ENCODE results near the gene UBTF. TPM values are rescaled to one million over a fixed set of nuclear protein-coding genes. Genes with fewer than 3 reads are reported as not detected.

Gene UBTF
- total RNA-seq, 1 donor from 2014 or later, result 53.5 TPM

- Histone ChIP-seq H3K4me3 (no peak overlapping the region), H3K9me3 (no peaks in the 10 kb centered on the region), H3K27me3 (no peaks in the 10 kb centered on the region), H3K36me3 (peaks cover 0 to 56% of the 10 kb centered on the region in 2 donors), H3K4me1 (peaks cover 43% of the 10 kb centered on the region), H3K27ac (no peak overlapping the region)
- DNase-seq (ENCODE audit: extremely low spot score in 2 of 2), result no peak
- TF ChIP-seq POLR2A (IDR thresholded peaks at IDR 0.05) (no peak), CTCF (IDR thresholded peaks at IDR 0.05) (no peak), POLR2AphosphoS5 (IDR thresholded peaks at IDR 0.05; ENCODE audit: insufficient read depth in 1 of 2, low read depth in 1 of 2) (no peak)
- intact Hi-C loops (cut with DNase I), result loop anchor here (5.0 kb wide), 1 partner anchor 110 kb away; the partner anchor contains the start of gene SLC25A39
Observed at GRCh38 chr17:44212507-44213402, 6.7 kb downstream of the UBTF start.

GRCh38 chr17:44211281-44212265 lies 7.9 kb downstream of the UBTF start:
- Histone ChIP-seq H3K27me3 (no peaks in the 10 kb centered on the region), H3K4me1 (peaks cover 31% of the 10 kb centered on the region), H3K36me3 (peaks cover 0 to 68% of the 10 kb centered on the region in 2 donors), H3K9me3 (no peaks in the 10 kb centered on the region), H3K4me3 (no peak overlapping the region), H3K27ac (peak overlapping the region; percentile 66)
- DNase-seq (ENCODE audit: extremely low spot score in 2 of 2), result no peak
- intact Hi-C loops (cut with DNase I), result loop anchor here (5.0 kb wide), 1 partner anchor 111 kb away; the partner anchor contains the start of gene SLC25A39
- no peak for TF ChIP-seq POLR2A (IDR thresholded peaks at IDR 0.05)
- no peak for TF ChIP-seq POLR2AphosphoS5 (IDR thresholded peaks at IDR 0.05; ENCODE audit: insufficient read depth in 1 of 2, low read depth in 1 of 2)
- TF ChIP-seq CTCF (IDR thresholded peaks at IDR 0.05), result no peak

GRCh38 chr17:44210342-44211192 lies 8.9 kb downstream of the UBTF start:
- DNase-seq (ENCODE audit: extremely low spot score in 2 of 2), result no peak
- H3K36me3 ChIP-seq, result peaks cover 0 to 61% of the 10 kb centered on the region in 2 donors
- no peaks in the 10 kb centered on the region for H3K9me3 ChIP-seq
- intact Hi-C loops (cut with DNase I), result loop anchor here (5.0 kb wide), 1 partner anchor 112 kb away; the partner anchor contains the start of gene SLC25A39
- no peaks in the 10 kb centered on the region for H3K27me3 ChIP-seq
- peak overlapping the region; percentile 66 for H3K27ac ChIP-seq
- peaks cover 27% of the 10 kb centered on the region for H3K4me1 ChIP-seq
- peak overlapping the region in 1 of 2 donors; percentile 17 for H3K4me3 ChIP-seq
- TF ChIP-seq CTCF (IDR thresholded peaks at IDR 0.05), result peak; percentile 96 to 98 (median 98)
- no peak for TF ChIP-seq POLR2A (IDR thresholded peaks at IDR 0.05)
- peak in 1 of 2 donors; percentile 59 for TF ChIP-seq POLR2AphosphoS5 (IDR thresholded peaks at IDR 0.05; ENCODE audit: insufficient read depth in 1 of 2, low read depth in 1 of 2)

- no peak for DNase-seq (ENCODE audit: extremely low spot score in 2 of 2)
- Histone ChIP-seq H3K27me3 (no peaks in the 10 kb centered on the region), H3K36me3 (peaks cover 0 to 54% of the 10 kb centered on the region in 2 donors), H3K27ac (peak overlapping the region; percentile 66), H3K9me3 (no peaks in the 10 kb centered on the region), H3K4me1 (peaks cover 27% of the 10 kb centered on the region), H3K4me3 (no peak overlapping the region)
- TF ChIP-seq CTCF (IDR thresholded peaks at IDR 0.05), result no peak
- TF ChIP-seq POLR2AphosphoS5 (IDR thresholded peaks at IDR 0.05; ENCODE audit: insufficient read depth in 1 of 2, low read depth in 1 of 2), result no peak
- no peak for TF ChIP-seq POLR2A (IDR thresholded peaks at IDR 0.05)
- intact Hi-C loops (cut with DNase I), result loop anchor here (5.0 kb wide), 1 partner anchor 112 kb away; the partner anchor contains the start of gene SLC25A39
Observed at GRCh38 chr17:44209786-44210341, 9.6 kb downstream of the UBTF start.

All from vagina (tissue), 2 donors.